T-helper 1 cell treated with Interleukin-12 subunit alpha and Interleukin-12 subunit beta and Interleukin-4 antibody, amounts not matched to agents 30 ng/mL and 1 ng/mL, for 36 hours (primary cell): ENCODE measurements around the gene DHX35. TPM values are rescaled to one million over a fixed set of nuclear protein-coding genes. Genes with fewer than 3 reads are reported as not detected.

Source experiments
- total RNA-seq: library from RNA; stranded (reverse); gene quantifications from 2 replicates; pipeline ENCODE4 v1.2.3, GENCODE V29; 2022

DHX35 gene
- total RNA-seq, 1 donor from 2014 or later, result 9.8 TPM

Other genes with a start within 250 kb of the DHX35 start
- not detected in 2 replicates for gene SLC32A1, start 237.9 kb upstream of the DHX35 start, total RNA-seq
- gene ACTR5, start 213.9 kb upstream of the DHX35 start, total RNA-seq, result 9.4 and 9.6 TPM in 2 replicates
- gene PPP1R16B, start 156.6 kb upstream of the DHX35 start, total RNA-seq, result 102 and 104 TPM in 2 replicates
- 13.1 and 14.1 TPM in 2 replicates for gene FAM83D, start 35.9 kb upstream of the DHX35 start, total RNA-seq